Activated naive CD8-positive, alpha-beta T cell treated with anti-CD3 and anti-CD28 coated beads, Interleukin-2, amount 10 ng/mL, durations not matched to agents 7 days and 5 days (primary cell): ENCODE results near the gene C9orf85. TPM values are rescaled to one million over a fixed set of nuclear protein-coding genes. Genes with fewer than 3 reads are reported as not detected.

Experiments
- ATAC-seq: fragments of 150-1000 bp; cut with Tn5 transposase; one replicate; pipeline ENCODE4 v1.10.0; 2021; ENCODE audit warnings: low read depth, moderate library complexity
- POLR2A ChIA-PET: fragments of 350-600 bp; sonication (Branson Sonifier 250); formaldehyde crosslinking; loops from one replicate; lab custom pipeline; 2021; ENCODE audit warnings: antibody characterized with exemption; lab: Charles Lee
- DNase-seq: peaks from one replicate; pipeline ENCODE4 v3.0.0; 2021
- H3K27ac Mint-ChIP-seq: one replicate; pipeline ENCODE4 v1.8.0; 2022; ENCODE audit warnings: mild to moderate bottlenecking, mixed read lengths
- H3K27me3 Mint-ChIP-seq: one replicate; pipeline ENCODE4 v1.8.0; 2022; ENCODE audit warnings: mild to moderate bottlenecking, moderate library complexity, mixed read lengths
- H3K36me3 Mint-ChIP-seq: one replicate; pipeline ENCODE4 v1.8.0; 2021; ENCODE audit warnings: mild to moderate bottlenecking, mixed read lengths
- H3K4me1 Mint-ChIP-seq: one replicate; pipeline ENCODE4 v1.8.0; 2021; ENCODE audit warnings: mixed read lengths
- H3K4me3 Mint-ChIP-seq: one replicate; pipeline ENCODE4 v1.8.0; 2022; ENCODE audit warnings: mild to moderate bottlenecking, moderate library complexity, mixed read lengths
- H3K9me3 Mint-ChIP-seq: one replicate; pipeline ENCODE4 v1.8.0; 2021; ENCODE audit warnings: mixed read lengths
- total RNA-seq, 2 experiments: library from RNA; stranded (reverse); gene quantifications; one replicate each; pipeline ENCODE4 v1.2.3, GENCODE V29; 2021

The C9orf85 gene
- total RNA-seq, 2 experiments from 2014 or later = 9.2 to 11.3 TPM

DNA sequence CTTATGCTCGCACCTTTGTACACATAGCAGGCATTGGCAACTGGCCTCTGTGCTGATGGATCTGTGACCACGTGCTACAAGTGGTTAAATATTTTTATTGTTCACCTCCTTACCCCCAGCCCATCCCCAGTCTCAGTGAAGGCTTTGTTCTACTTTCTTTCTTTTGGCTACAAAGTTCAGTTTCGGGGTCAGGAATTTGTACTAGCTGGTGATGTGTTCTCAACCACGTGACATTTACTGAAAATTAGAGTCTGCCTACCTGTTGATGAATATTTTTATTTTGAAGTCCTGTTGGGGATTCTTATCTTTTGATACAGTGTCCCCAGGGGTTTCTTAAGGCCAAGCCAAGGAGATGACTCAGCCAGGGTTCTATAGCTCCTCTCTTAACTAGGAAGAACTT is 101.2 kb downstream of the C9orf85 start:
- no peak overlapping the region for H3K27ac Mint-ChIP-seq
- H3K9me3 Mint-ChIP-seq = no peaks in the 10 kb centered on the region
- ATAC-seq (no peak), DNase-seq (no peak)
- H3K27me3 Mint-ChIP-seq = no peaks in the 10 kb centered on the region
- POLR2A ChIA-PET = no interaction called here
- no peaks in the 10 kb centered on the region for H3K36me3 Mint-ChIP-seq
- H3K4me1 Mint-ChIP-seq = peaks cover 10% of the 10 kb centered on the region
- H3K4me3 Mint-ChIP-seq = no peak overlapping the region

- DNase-seq = no peak
- H3K36me3 Mint-ChIP-seq = no peaks in the 10 kb centered on the region
- H3K9me3 Mint-ChIP-seq = no peaks in the 10 kb centered on the region
- H3K4me1 Mint-ChIP-seq = peaks cover 10% of the 10 kb centered on the region
- H3K27ac Mint-ChIP-seq = no peak overlapping the region
- POLR2A ChIA-PET = no interaction called here
- no peak for ATAC-seq
- H3K27me3 Mint-ChIP-seq = no peaks in the 10 kb centered on the region
- no peak overlapping the region for H3K4me3 Mint-ChIP-seq
These were observed 101.9 kb downstream of the C9orf85 start for GRCh38 chr9:72013292-72013760.

DNA sequence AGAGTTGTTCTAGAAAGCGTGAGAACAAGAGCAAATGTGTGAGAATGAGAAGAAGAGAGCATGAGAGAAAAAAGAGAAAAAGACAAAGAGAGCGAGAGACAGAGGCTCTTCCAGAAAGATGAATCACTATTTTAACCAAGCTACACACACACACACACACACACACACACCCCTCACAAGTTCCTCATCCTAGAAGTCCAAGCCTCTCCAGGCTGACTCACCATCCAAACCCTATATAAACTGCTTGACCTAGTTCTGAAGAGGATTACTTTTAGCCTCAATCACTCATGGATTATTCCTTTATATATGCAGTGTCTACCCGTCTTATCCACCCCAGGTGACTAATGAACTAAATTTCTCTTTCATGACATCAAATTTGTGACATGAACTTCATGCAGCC is 111.4 kb downstream of the C9orf85 start:
- no peak for DNase-seq
- Mint-ChIP-seq H3K4me1 (peaks cover 8% of the 10 kb centered on the region), H3K36me3 (no peaks in the 10 kb centered on the region), H3K9me3 (no peaks in the 10 kb centered on the region), H3K27me3 (peaks cover 8% of the 10 kb centered on the region), H3K4me3 (no peak overlapping the region), H3K27ac (no peak overlapping the region)
- no peak for ATAC-seq
- POLR2A ChIA-PET = no interaction called here

Other genes with a start within 250 kb of the C9orf85 start
- 10 to 100 TPM; 54.1 to 55.9 TPM for gene CEMIP2, start 143.1 kb upstream of the C9orf85 start, total RNA-seq
- gene ABHD17B, start 446 bp upstream of the C9orf85 start, total RNA-seq = 10 to 100 TPM; 25.2 to 25.6 TPM
- not detected for gene C9orf57, start 149.0 kb downstream of the C9orf85 start, total RNA-seq
- gene GDA, start 237.8 kb downstream of the C9orf85 start, total RNA-seq = not detected